WI38 (cell line): Measurements from ENCODE around the gene AKIP1.

ENCODE experiments used
- H3K4me3 ChIP-seq: 2 replicates; pipeline ENCODE4 v1.5.1; 2011; ENCODE audit warnings: low read depth, mild to moderate bottlenecking, control low read depth, low read length
- TF ChIP-seq, protein P1 (sequence below): IDR thresholded peaks from 2 replicates; pipeline ENCODE4 v1.5.1; 2012; ENCODE audit warnings: low read depth, mild to moderate bottlenecking, control low read depth, low read length

Gene AKIP1, protein sequence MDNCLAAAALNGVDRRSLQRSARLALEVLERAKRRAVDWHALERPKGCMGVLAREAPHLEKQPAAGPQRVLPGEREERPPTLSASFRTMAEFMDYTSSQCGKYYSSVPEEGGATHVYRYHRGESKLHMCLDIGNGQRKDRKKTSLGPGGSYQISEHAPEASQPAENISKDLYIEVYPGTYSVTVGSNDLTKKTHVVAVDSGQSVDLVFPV

DNA sequence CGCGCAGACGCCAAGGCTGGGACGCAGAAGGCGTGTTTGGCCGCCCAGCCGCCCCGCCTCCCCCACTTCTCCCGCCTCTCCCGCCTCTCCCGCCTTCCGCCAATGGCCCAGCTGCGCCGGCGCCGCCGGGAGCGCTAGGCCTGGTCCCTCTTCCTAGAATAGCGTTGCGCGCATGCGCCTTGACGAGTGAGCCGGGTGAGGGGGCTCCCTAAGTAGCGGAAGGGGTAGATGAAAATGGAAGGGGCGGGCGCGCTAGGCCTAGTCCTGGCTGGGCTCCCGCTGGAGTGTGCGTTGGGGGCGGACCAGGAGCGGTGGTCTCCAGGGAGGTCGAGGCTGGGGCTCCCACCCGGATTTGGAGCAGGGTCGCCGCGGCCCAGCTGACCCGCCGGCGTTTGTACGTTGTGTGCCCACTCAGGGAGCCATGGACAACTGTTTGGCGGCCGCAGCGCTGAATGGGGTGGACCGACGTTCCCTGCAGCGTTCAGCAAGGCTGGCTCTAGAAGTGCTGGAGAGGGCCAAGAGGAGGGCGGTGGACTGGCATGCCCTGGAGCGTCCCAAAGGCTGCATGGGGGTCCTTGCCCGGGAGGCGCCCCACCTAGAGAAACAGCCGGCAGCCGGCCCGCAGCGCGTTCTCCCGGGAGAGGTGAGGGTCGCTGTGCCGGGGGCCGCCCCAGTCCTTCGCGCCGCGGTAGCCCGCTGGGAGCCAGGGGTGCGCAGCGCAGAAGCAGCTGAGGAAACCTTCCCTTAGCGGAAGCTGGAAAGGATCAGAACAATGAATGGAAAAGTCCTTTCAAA lies at the start of gene AKIP1:
AKIP1 (plus strand) TSS at position 161 of the 795 bp plus-strand sequence; CDS start at position 422, 261 bp downstream.
- TF ChIP-seq, protein P1, sequence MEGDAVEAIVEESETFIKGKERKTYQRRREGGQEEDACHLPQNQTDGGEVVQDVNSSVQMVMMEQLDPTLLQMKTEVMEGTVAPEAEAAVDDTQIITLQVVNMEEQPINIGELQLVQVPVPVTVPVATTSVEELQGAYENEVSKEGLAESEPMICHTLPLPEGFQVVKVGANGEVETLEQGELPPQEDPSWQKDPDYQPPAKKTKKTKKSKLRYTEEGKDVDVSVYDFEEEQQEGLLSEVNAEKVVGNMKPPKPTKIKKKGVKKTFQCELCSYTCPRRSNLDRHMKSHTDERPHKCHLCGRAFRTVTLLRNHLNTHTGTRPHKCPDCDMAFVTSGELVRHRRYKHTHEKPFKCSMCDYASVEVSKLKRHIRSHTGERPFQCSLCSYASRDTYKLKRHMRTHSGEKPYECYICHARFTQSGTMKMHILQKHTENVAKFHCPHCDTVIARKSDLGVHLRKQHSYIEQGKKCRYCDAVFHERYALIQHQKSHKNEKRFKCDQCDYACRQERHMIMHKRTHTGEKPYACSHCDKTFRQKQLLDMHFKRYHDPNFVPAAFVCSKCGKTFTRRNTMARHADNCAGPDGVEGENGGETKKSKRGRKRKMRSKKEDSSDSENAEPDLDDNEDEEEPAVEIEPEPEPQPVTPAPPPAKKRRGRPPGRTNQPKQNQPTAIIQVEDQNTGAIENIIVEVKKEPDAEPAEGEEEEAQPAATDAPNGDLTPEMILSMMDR = no peak
- H3K4me3 ChIP-seq = peak within 1 kb of the TSS; percentile 80

DNA sequence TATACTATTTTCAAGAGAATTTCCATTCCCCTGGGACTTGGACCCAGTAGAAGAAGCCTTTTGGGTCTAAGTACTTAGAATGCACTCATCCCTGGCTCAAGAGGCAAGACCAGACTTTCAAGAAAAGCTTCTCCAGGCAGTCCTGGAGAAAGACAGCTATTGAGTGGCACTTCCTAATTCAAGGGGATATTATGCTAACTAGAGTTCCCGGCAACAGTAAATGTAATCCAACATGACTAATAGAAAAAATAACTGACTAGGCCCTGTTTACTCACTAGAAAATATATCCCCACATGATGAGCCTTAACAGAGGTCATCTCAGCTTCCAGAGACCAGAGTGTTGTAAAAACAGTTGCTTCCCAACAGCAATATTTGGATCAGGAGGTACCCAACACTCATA lies 47.2 kb upstream of the AKIP1 start:
- H3K4me3 ChIP-seq = no peak overlapping the region
- TF ChIP-seq, protein P1 = no peak

DNA sequence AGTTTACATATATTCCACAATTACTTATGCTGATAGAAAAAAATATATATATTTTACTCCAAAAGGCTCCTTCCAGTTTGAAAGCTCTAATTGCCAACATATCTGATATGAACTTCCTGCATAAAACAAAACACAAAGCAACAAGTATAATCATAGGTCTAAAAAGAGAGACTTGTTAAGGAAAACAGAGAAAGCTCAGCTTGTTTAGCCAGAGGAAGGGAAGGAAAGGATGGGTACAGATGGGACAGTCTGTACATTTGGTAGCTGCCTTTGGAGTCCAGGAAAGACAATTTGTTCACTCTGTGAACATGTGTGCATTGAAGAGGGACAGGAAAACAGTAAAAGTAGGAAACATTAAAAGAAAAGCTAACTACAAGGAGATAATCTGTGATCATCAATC lies 45.7 kb upstream of the AKIP1 start:
- TF ChIP-seq, protein P1 = no peak
- H3K4me3 ChIP-seq = no peak overlapping the region

DNA sequence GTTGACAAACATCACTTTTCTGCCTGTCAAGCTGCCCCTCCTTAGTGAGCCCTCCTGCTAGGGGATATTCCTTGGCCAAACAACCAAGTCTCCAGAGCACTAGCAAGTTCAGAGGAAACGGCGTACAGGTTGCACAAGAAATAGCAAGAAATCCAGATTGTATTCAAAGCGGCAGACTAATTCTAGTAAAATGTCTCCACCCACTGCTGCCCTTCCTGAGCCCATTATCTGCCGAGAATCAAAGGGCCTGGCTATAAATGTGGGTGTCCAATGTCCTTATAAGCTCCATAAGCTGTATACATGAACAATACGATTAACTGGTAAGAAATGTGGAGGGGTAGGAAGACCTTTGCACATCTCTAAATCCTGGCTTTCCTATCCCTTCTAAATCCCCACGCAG lies 44.0 kb upstream of the AKIP1 start:
- H3K4me3 ChIP-seq = no peak overlapping the region
- TF ChIP-seq, protein P1 = no peak

DNA sequence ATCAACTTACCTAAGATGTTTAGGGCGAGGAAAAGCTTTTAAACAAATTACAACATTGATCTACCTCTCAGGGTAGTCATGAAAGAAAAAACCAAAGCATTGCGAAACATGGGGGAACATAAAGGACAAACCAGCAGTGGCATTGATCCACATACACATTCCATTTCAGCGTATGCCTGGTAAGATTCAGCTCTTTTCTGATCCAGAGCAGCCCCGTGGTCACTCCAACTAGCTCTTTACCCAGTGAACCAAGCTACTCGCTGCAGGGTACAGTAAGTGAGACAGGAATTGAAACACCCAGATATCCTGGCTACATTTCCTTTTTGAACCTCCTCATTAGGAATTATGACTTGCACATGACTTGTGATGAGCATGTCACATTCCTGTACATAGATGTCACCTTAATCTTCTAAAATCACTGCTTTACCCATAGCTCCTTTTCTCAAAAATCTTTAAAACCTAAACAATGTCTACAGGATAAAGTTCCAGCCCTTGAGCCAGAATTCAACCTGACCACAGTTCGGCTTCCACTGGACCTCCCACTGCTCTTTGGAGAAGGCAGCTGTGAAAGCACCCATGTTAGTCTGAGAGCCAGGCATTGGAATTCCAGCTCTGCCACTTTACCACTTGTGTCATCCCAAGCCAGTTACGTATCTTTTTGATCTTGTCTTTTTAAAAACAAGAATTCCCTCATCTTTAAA lies 42.9 kb upstream of the AKIP1 start:
- TF ChIP-seq, protein P1 = no peak
- 0 out of 2 replicates have a peak overlapping the region, but pooled peaks have one; percentile 6 for H3K4me3 ChIP-seq

DNA sequence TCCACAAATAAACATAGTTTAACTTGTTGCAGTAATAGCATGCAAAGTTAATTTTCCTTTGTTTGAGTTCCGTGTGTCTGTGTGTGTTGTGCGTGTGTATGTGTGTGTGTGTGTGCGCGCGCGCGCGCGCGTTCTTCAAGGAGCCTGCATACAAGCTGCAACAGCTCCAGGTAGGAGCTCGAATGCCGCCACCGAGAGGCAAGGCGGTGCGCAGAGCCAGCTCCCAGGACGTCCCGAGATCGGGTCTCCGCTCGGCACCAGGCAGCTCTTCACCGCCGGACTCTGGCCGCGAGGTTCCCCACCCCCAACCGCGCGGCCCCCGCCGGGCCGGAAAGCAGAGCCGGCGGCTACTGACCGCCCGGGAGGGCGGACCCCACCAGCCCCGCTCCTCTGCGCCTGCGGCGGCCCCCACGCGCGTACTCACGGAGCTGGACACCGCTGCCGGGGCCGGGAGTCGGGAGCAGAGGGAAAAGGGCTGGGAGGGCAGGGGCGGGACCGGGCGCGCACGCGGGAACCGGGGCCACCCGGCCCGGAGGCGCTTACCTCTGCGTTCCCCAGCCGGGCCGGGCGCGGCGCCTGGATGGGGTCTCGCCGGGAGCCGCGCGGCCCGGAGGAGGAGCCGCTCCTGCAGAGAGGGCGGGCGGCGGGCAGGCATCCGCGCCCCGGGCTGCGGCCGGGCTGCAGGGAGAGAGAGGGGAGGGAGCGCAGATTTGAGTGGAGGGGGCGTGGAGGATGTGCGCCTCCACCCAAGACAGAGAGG lies 40.4 kb upstream of the AKIP1 start:
- peak overlapping the region; percentile 79 for H3K4me3 ChIP-seq
- TF ChIP-seq, protein P1 = no peak
